CD4-positive, alpha-beta T cell treated with Interleukin-17A for 1 hour (primary cell): ENCODE data around the gene GTF2F2.
"Not testable (repeated sequence)": the region's sequence is repeated elsewhere in the genome, so short reads cannot be mapped to it uniquely, and the experiment has no call there.

Experiments
- DNase-seq: peaks from one replicate; pipeline ENCODE4 v3.0.0-alpha.2; 2020

Gene GTF2F2

DNA sequence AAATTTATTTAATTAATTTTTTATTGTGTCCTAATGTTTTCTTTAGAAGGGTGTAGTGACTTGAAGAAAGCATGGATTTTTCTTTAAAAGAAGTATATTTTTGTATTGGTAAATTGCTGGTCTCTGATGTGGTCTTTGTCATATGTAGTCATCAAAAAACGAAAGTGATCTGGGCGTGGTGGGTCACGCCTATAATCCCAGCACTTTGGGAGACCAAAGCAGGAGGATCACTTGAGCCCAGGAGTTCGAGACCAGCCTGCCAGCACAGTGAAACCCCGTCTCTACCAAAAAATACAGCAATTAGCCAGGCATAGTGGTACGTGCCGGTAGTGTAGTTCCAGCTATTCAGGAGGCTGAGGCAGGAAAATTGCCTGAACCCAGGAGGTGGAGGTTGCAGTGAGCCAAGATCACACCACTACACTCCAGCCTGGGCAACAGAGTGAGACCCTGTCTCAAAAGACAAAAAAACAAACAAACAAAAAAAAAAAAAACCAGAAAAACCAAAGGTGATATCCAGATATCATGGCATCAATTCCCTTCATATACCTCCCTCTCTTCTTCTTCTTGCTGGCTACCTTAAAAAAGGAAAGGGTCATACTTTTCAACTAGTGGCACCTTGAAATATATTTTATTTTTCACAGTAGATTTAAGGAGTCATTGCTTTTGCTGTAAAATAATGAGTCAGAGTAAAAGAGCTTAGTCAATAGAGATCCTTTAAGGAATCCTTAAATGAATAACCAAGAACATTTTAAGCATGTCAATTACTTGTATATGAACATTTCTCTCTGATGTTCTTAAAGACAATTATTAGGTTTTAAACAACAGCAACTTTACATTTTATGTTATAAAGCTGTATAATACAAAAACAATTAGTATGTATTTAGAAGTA is 60.6 kb downstream of the GTF2F2 start:
- no peak for DNase-seq

GRCh38 chr13:45184693-45185092 is 64.4 kb downstream of the GTF2F2 start:
- DNase-seq, result no peak

GRCh38 chr13:45185286-45185685 is 65.0 kb downstream of the GTF2F2 start:
- no peak for DNase-seq

- DNase-seq, result not testable (repeated sequence)
These were observed 68.8 kb downstream of the GTF2F2 start for GRCh38 chr13:45189077-45189476.

GRCh38 chr13:45189511-45189910 is 69.2 kb downstream of the GTF2F2 start:
- DNase-seq, result not testable (repeated sequence)

DNA sequence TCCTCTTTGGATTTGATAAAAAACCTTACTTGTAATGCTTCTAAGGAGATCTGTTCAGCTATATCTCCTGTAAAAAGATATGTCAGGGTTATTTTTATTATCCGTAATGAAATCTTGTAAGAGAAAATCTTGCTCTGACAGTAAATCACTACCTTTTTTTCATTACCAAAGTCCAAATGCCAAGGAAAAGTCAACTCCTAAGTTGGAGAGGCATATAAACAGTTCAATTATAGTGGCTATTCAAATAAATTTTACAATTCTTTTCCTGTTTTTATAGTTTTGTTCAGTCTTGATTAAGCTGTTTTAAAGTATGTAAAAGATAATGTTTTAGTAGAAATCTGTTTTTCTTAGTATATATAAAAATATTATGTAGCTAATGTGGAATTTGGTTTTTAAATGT is 71.6 kb downstream of the GTF2F2 start:
- DNase-seq, result no peak

- DNase-seq, result no peak
These were observed 74.0 kb downstream of the GTF2F2 start for GRCh38 chr13:45194081-45194939.

DNA sequence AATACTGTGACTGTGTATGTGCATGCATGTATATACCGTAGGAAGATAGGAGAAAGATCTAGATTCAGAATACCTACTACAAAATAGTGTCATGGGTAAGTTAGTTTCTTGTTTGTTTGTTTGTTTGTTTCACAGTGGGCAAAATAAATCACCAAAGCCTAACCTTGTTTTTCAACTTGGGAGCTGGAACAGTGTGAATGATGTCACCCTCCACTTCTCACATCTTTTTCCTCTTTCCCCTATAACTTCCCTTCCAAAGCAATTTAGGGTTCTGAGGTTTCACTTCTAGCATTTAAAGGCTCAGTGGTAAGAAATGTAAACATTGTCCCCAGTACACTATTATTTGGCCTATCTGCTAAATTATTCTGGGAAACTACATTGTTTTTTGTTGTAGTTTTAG is 75.1 kb downstream of the GTF2F2 start:
- no peak for DNase-seq

- DNase-seq, result no peak
These were observed 75.8 kb downstream of the GTF2F2 start for GRCh38 chr13:45196096-45196495.

DNA sequence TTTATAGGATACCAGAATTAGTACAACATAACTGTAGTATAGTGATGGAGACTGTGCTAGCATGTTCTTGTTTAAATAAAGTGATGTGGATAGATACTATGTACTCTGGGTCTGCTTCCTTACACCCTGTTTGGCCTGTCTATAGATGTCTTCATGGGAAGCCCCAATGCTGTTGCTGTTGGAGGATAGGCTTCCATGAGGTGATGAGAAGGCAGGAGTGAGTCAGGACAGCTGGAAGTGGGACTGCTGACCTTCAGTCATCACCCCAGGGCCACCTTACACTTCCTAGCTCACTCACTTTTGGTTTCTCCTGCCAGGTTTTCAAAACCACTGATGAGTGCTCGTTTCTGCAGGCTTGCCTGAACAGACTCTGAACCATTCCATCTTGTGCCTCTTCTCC is 76.3 kb downstream of the GTF2F2 start:
- DNase-seq, result no peak

DNA sequence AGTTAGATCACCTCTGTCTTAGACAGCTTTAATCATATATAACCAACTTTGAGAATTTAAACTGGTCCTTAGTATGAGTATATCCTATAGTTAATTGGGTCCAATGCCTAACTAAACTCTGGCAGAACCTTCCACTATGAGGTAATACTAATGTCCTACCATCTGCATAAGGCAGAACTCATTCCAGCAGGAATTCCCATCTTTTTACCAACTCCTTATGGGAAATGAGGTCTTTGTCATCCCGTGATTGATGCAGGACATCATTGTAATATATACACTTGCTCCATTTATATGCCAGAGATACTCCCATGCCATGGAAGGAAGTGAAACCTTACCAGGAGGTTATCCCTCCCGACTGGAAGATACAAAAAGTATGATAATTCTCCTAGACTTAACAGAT is 77.7 kb downstream of the GTF2F2 start:
- no peak for DNase-seq

- no peak for DNase-seq
These were observed 78.6 kb downstream of the GTF2F2 start for GRCh38 chr13:45198924-45199323.

- no peak for DNase-seq
These were observed 79.4 kb downstream of the GTF2F2 start for GRCh38 chr13:45199711-45200110.

GRCh38 chr13:45200701-45201232 is 80.5 kb downstream of the GTF2F2 start, which contains the start of gene KCTD4:
TSS of gene KCTD4 (minus strand) at chr13:45201045. CDS start at chr13:45194567, 6,478 bp downstream.
- no peak for DNase-seq

DNA sequence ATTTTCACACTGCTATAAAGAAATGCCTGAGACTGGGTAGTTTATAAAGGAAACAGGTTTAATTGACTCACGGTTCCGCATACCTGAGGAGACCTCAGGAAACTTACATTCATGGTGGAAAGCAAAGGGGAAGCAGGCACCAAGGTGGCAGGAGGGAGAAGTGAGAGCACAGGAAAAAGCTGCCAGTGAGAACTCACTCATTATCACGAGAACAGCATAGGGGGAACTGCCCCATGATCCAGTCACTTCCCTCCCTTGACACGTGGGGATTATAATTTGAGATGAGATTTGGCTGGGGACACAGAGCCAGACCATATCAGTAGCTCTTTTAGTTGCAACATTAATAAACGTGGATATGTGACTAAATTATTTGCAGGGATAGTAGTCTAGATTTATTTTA is 84.8 kb downstream of the GTF2F2 start:
- no peak for DNase-seq

DNA sequence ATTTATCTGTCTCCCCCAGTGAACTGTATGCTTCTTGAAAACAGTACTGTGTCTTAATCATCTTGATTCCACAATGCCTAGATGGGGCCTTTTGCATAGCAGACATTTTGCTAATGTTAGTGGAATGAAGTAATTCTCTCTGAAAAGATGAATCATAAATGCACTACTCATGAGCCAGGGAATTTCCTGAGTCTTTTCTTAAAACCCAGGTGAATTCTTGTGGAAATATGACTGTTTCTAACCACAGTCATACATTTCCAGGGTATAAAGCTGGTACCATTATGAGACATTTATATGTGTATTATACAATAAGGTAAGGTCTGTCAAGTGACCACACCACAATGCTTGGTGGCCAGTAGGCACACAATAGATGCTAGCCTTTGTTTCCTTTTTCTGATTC is 86.0 kb downstream of the GTF2F2 start:
- no peak for DNase-seq

DNA sequence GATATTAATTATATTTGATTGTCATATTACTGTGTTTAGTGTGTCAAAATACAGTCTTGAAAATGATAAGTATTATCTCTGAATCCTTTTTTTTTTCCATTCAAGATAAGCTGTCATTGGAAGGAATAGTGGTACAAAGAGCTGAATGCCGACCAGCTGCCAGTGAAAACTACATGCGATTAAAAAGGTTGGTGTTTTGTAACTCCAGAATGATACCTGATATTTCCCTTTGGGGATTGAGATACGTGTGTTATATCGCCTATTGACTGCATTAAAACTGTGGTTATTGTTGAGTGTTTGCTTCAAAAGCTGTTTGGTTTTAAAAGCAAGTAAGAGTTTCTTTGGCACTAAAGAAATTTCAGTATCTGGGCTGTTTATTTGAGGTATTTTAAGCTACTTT is 87.0 kb downstream of the GTF2F2 start:
- no peak for DNase-seq

DNA sequence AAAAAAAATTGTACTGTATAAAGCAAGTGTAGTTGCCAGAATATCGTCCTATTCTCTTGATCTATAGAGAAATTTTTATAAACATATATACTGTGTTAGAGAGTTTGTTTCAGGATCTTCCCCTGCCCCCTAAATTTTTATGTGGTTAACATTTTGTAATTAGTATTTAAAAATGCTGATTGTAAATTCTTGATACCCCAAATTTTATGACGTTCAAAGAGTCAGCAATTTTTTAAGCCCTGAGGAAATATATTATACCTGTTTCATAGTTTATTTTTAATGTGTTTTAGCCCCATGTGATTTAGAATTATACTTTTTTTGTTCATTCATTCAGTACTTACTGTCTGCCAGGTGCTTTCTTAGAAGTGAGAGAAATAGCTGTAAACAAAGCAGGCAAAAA is 87.8 kb downstream of the GTF2F2 start:
- DNase-seq, result no peak

DNA sequence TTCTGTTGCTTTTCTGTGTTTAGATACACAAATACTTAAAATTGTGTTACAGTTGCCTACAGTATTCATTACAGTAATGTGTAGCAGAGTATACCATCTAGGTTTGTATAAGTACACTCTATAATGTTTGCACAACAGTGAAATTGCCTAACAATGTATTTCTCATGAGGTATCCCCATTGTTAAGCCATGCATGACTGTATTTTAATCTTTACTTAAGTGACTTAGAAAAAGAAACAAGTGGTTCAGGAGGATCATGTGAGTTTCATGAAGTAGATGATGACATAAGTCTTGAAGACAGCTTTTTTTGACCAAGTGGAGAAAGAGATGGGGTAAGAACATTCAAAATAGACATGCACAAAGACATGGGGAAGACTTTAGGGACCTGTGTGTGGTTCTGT is 88.9 kb downstream of the GTF2F2 start:
- no peak for DNase-seq

DNA sequence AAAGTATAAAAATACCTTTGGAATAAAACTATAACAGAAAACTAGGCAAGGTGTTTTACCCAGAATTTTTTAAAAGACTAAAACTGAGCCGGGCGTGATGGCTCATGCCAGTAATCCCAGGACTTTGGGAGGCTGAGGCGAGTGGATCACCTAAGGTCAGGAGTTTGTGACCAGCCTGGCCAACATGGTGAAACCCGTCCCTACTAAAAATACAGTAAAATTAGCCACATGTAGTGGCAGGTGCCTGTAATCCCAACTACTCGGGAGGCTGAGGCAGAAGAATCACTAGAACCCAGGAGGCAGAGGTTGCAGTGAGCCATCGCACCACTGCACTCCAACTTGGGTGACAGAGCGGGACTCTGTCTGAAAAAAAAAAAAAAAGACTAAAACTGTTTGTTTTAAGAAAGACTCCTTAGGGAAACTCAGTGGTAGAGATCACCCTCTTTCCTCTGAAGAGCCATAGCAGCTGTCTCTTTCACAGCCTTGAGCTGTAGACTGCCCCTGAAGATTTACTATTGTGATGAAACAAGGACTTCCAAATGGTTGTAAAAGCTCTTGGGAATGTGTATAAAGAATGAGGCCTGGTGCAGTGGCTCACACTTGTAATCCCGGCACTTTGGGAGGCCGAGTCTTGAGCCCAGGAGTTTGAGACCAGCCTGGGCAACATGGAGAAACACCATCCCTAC is 95.2 kb downstream of the GTF2F2 start:
- DNase-seq, result no peak

DNA sequence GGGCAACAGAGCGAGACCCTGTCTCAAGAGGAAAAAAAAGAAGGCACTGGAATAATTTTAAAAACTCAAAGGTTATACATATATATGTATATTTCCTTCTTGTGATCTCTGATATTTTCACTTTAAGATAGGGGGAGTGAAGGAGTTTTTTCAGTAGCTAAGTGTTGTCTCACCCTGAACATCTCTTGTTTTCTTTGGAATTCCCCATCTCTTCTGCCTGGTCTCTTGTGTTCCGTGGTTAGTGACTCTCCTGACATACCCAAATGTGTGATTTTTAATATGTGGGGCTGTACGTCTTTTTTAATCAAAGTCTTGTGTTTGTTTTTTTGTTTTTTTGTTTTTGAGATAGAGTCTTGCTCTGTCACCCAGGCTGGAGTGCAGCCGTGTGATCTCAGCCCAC is 95.9 kb downstream of the GTF2F2 start:
- DNase-seq, result no peak

- DNase-seq, result no peak
These were observed 98.4 kb downstream of the GTF2F2 start for GRCh38 chr13:45218689-45219088.
